GM19023 (cell line): ENCODE results near the gene LMTK2.
"Not testable (repeated sequence)": the region's sequence is repeated elsewhere in the genome, so short reads cannot be mapped to it uniquely, and the experiment has no call there.

Experiments
- ATAC-seq: cut with Tn5 transposase; IDR thresholded peaks from one replicate; pipeline ENCODE4 v1.9.1; 2021; ENCODE audit warnings: mild to moderate bottlenecking, moderate library complexity; ENCODE audit not compliant: unreplicated experiment

The LMTK2 gene

GRCh38 chr7:98102170-98102569 is 4.5 kb upstream of the LMTK2 start:
- no peak for ATAC-seq

DNA sequence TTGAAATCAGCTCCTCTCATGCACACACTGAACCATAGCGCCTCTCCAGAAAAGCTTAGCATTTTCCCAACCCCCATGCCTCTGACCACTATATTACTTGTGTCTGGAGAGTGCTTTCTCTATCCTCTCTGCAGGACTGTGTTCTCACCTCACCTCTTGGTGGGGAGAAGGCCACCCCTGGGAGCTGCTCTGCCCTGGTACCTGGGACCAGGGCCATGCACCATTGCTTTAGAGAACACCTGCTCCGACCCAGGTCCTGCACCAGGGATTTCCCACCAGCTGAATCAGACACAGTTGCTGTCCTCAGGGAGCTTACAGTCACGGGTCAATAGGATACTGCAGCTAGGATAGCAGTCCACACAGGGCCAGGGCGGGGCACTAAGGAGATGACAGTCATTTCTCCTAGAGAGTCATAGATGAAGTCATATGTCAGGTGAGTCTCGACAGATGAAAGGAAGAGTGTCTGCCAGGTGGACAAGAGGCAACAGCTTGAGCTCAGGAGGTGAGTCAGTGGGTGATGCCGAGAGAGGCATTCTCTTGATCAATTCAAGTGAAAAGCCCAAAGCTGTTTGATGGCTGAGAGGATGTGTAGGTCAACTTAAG is 619 bp upstream of the LMTK2 start:
- no peak for ATAC-seq

GRCh38 chr7:98107313-98107721 is 655 bp downstream of the LMTK2 start:
- ATAC-seq = no peak

- no peak for ATAC-seq
Observed at GRCh38 chr7:98110249-98111022, 3.8 kb downstream of the LMTK2 start.

DNA sequence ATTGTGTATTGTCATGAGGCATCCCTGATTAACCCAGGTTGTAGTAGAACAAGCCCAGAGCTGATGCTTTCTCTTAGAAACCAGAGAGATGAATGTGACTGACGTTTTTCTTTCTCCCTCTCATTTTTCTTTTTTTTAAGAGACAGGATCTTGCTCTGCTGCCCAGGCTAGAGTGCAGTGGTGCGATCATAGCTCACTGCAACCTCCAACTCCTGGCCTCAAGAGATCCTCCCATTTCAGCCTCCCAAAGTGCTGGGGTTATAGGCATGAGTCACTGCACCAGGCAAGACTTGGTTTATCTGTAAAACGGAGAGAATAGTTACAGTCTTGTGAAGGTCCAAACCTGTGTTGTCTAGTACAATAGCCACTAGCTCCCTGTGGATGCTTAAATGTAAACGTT is 5.4 kb downstream of the LMTK2 start:
- no peak for ATAC-seq

DNA sequence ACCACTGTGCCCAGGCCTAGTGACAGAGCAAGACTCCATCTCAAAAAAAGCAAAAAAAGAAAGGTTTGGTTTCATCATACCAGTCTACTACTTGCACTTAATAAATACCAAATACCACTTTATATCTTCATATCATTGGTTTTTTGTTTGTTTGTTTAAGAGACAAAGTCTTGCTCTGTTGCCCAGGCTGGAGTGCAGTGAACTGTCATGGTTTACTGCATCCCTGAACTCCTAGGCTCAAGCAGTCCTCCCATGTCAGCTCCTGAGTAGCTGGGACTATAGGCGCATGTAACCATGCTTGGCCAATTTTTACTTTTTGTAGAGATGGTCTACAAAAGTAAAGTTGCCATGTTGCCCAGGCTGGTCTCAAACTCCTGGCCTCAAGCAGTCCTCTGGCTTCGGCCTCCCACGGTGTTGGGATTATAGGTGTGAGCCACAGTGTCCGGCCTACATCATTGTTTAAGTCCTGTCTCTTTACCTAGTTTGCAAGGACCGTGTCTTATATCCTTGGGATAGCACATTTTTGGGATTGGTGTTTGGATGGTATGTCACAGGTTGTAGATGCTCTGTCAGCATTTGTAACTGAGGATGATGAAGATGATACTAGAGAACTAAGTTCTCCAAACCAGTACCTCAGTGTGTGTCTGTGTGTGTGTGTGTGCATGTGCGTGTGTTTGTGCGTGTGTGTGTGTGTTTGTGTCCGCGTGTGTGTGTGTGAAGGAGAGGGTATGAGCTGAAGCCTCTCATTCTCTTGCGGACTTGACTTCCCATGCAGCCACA is 9.3 kb downstream of the LMTK2 start:
- no peak for ATAC-seq

- no peak for ATAC-seq
Observed at GRCh38 chr7:98116656-98117461, 10.2 kb downstream of the LMTK2 start.

- no peak for ATAC-seq
Observed at GRCh38 chr7:98119256-98119918, 12.7 kb downstream of the LMTK2 start.

GRCh38 chr7:98120559-98120958 is 13.9 kb downstream of the LMTK2 start:
- no peak for ATAC-seq

- not testable (repeated sequence) for ATAC-seq
Observed at GRCh38 chr7:98121388-98121787, 14.7 kb downstream of the LMTK2 start.

DNA sequence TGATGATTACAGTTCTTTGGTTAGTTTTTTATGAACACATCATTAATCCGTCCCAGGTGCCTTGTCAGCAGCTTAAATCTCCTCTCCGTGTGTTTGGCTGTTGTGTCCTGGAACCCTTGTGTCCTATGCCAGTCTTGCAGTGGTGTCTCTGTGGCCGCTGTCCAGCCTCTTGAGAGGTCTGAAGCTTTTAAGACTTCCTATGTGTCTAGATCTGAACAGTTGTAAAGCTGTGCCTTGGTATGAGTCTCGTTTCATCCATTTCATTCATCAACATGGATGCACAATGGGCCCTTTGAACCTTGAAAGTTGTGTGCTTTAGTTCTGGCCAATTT is 16.7 kb downstream of the LMTK2 start:
- ATAC-seq = no peak

- ATAC-seq = no peak
Observed at GRCh38 chr7:98125759-98126158, 19.1 kb downstream of the LMTK2 start.

- ATAC-seq = no peak
Observed at GRCh38 chr7:98126311-98127142, 19.9 kb downstream of the LMTK2 start.

DNA sequence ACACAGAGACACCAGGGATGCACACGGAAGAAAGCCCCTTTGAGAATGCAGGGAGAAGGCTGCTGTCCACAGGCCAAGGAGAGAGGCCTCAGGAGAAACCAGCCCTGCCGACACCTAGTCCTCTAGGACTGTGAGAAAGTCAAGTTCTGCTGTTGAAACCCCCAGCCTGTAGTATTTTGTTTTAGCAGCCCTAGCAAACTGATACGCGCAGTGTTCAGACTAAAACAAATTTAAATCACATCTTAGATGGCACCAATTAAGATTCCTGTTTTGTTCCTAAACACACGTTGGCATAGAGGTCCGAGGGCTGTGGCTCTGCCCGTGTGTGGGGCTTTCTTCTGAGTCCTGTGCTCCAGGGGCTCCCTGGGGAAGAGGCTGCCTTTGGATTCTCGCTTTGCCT is 21.7 kb downstream of the LMTK2 start:
- ATAC-seq = no peak

DNA sequence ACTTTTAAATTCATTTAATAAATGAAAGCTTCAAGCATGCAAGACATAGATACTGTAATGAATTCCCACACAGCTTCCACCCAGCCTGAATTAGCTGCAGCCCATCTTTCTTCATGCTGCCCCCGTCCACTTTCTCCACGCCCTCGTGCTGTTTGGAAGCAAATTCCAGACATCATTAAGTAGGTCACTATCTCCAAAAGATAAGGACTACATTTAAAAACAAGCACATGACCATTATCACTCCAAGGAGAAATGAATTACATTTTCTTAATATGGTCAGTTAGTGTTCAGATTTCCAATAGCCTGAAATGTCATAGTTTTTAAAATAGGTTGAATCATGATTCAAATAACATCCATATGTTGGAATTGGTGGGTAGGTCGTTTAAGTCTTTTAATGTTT is 24.3 kb downstream of the LMTK2 start:
- no peak for ATAC-seq

DNA sequence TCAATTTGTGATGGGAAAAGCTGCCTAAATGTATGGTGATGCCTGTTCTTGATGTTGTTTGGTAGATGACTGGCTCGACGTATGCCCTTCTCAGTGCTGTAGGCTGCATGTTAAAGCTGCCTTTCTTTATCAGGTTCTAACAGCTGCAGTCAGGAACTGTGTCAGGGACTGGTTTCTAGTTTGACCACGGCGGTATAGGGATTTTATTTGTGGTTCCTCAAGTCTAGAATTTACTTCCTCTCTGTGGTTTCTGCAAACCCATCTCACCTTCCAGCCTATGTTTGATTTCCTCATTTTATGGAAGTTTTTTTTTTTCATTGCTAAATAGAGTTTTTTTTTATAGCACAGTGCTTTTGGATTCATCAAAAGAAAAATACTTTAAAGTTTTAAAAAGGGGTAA is 26.5 kb downstream of the LMTK2 start:
- ATAC-seq = peak; percentile 61

DNA sequence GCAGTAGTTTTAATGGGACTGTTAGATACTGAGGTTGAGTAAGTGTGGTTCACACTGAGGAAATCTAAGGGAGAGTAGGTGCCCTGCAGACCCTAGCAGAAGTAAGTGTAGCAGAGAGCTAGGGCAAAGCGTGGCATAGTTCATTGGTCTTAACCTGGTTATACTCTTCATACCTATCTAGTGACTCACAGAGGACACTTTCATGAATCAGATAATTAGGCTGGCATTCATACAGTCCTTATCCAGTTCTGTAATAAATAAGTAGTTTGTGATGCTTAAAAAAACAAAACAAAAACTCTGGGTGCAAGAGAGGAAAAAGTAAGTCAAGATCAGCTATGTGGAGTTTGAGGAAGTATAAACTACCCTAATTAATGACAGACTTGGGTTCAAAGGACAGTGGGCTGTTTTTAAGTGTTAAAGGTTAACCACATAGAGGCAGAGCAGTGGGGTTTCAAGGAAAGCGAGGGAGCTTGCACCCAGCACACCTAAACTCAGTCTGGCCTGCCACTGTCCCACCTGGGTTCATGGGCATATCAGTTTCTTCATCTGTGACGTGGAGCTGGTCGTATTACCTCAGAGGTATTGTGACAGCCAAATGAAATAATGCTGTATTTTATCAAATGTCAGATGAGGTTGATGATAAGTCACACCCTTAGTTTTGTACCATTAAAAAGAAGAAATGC is 27.1 kb downstream of the LMTK2 start:
- ATAC-seq = no peak

- no peak for ATAC-seq
Observed at GRCh38 chr7:98134420-98135228, 28.0 kb downstream of the LMTK2 start.
